Measurements from ENCODE around the gene ADSL. TPM values are rescaled to one million over a fixed set of nuclear protein-coding genes. Genes with fewer than 3 reads are reported as not detected.
A peak's percentile ranks its signal among the peaks of the same experiment; 100 is the strongest.

The ADSL gene
- total RNA-seq, 1 donor from 2014 or later, result 107 TPM

- Mint-ChIP-seq H3K9me3 (ENCODE audit: unreplicated experiment) (no peaks in the 10 kb centered on the region), H3K27ac (ENCODE audit: unreplicated experiment) (peak overlapping the region; percentile 72), H3K4me1 (ENCODE audit: unreplicated experiment) (peaks cover 7% of the 10 kb centered on the region), H3K36me3 (ENCODE audit: low read depth, unreplicated experiment) (peaks cover 34% of the 10 kb centered on the region), H3K4me3 (ENCODE audit: unreplicated experiment) (no peak overlapping the region), H3K27me3 (ENCODE audit: unreplicated experiment) (peaks cover 20% of the 10 kb centered on the region)
- TF ChIP-seq, protein P1, sequence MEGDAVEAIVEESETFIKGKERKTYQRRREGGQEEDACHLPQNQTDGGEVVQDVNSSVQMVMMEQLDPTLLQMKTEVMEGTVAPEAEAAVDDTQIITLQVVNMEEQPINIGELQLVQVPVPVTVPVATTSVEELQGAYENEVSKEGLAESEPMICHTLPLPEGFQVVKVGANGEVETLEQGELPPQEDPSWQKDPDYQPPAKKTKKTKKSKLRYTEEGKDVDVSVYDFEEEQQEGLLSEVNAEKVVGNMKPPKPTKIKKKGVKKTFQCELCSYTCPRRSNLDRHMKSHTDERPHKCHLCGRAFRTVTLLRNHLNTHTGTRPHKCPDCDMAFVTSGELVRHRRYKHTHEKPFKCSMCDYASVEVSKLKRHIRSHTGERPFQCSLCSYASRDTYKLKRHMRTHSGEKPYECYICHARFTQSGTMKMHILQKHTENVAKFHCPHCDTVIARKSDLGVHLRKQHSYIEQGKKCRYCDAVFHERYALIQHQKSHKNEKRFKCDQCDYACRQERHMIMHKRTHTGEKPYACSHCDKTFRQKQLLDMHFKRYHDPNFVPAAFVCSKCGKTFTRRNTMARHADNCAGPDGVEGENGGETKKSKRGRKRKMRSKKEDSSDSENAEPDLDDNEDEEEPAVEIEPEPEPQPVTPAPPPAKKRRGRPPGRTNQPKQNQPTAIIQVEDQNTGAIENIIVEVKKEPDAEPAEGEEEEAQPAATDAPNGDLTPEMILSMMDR (IDR thresholded peaks at IDR 0.05; ENCODE audit: unreplicated experiment), result no peak
- no peak for DNase-seq (ENCODE audit: low spot score)
Measured at GRCh38 chr22:40407021-40407761, 60.9 kb downstream of the ADSL start.

DNA sequence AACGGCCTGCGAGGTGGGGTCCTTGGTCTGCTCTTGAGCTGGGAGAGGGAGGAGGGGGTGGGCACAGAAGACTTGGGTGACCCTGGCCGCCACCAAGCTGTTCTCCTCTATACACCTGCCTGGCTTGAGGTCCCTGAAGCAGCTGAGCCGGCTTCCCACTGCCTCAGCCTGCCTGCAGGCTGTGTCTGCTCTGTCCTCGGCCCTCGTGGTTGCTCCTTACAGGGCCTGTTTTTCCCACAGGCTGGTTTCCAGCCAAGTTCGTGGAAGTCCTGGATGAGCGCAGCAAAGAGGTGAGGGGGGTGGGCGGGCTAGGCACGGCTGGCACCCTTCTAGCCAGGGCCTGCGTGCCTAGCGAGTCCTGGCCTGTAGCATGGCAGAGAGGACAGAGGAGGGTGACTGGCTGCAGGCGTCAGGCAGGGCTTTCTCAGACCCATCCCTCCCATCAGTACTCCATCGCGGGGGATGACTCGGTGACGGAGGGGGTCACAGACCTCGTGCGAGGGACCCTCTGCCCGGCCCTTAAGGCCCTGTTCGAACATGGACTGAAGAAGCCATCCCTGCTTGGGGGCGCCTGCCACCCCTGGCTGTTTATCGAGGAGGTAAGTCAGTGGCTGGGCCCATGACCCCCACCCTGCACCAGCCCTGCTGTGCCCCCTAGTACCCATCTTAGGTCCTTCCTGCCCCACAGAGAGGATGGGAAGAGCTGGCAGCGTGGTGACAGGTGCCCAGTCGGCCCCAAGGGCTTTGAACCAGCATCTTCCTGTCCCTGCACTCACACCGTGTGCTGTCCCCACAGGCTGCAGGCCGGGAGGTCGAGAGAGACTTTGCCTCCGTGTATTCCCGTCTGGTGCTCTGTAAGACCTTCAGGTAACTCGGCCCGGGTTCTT, 61.8 kb downstream of the ADSL start:
- peaks cover 19% of the 10 kb centered on the region for H3K27me3 Mint-ChIP-seq (ENCODE audit: unreplicated experiment)
- H3K9me3 Mint-ChIP-seq (ENCODE audit: unreplicated experiment), result no peaks in the 10 kb centered on the region
- peaks cover 7% of the 10 kb centered on the region for H3K4me1 Mint-ChIP-seq (ENCODE audit: unreplicated experiment)
- DNase-seq (ENCODE audit: low spot score), result no peak
- H3K4me3 Mint-ChIP-seq (ENCODE audit: unreplicated experiment), result no peak overlapping the region
- TF ChIP-seq, protein P1 (IDR thresholded peaks at IDR 0.05; ENCODE audit: unreplicated experiment), result no peak
- peaks cover 32% of the 10 kb centered on the region for H3K36me3 Mint-ChIP-seq (ENCODE audit: low read depth, unreplicated experiment)
- H3K27ac Mint-ChIP-seq (ENCODE audit: unreplicated experiment), result no peak overlapping the region

- Mint-ChIP-seq H3K27me3 (ENCODE audit: unreplicated experiment) (peaks cover 12% of the 10 kb centered on the region), H3K27ac (ENCODE audit: unreplicated experiment) (no peak overlapping the region), H3K4me1 (ENCODE audit: unreplicated experiment) (no peaks in the 10 kb centered on the region), H3K36me3 (ENCODE audit: low read depth, unreplicated experiment) (peaks cover 27% of the 10 kb centered on the region), H3K4me3 (ENCODE audit: unreplicated experiment) (no peak overlapping the region), H3K9me3 (ENCODE audit: unreplicated experiment) (no peaks in the 10 kb centered on the region)
- TF ChIP-seq, protein P1 (IDR thresholded peaks at IDR 0.05; ENCODE audit: unreplicated experiment), result no peak
- DNase-seq (ENCODE audit: low spot score), result no peak
Measured at GRCh38 chr22:40408718-40409612, 62.7 kb downstream of the ADSL start.

GRCh38 chr22:40409613-40410113, 63.4 kb downstream of the ADSL start:
- TF ChIP-seq, protein P1 (IDR thresholded peaks at IDR 0.05; ENCODE audit: unreplicated experiment), result no peak
- peaks cover 12% of the 10 kb centered on the region for H3K27me3 Mint-ChIP-seq (ENCODE audit: unreplicated experiment)
- peaks cover 21% of the 10 kb centered on the region for H3K36me3 Mint-ChIP-seq (ENCODE audit: low read depth, unreplicated experiment)
- no peak for DNase-seq (ENCODE audit: low spot score)
- no peak overlapping the region for H3K27ac Mint-ChIP-seq (ENCODE audit: unreplicated experiment)
- no peak overlapping the region for H3K4me3 Mint-ChIP-seq (ENCODE audit: unreplicated experiment)
- no peaks in the 10 kb centered on the region for H3K9me3 Mint-ChIP-seq (ENCODE audit: unreplicated experiment)
- peaks cover 3% of the 10 kb centered on the region for H3K4me1 Mint-ChIP-seq (ENCODE audit: unreplicated experiment)
